Testis (tissue), 3 donors: ENCODE measurements around the gene GPR68. TPM values are rescaled to one million over a fixed set of nuclear protein-coding genes. Genes with fewer than 3 reads are reported as not detected.

Source experiments
- DNase-seq: peaks from one replicate; pipeline ENCODE4 v3.0.0-alpha.2; 2019
- H3K27ac ChIP-seq, 2 donors: fragments of 200-600 bp; sonication (generic); one replicate each; pipeline ENCODE4 v1.5.1; 2019
- H3K27me3 ChIP-seq: fragments of 200-600 bp; sonication (generic); one replicate; pipeline ENCODE4 v1.5.1; 2019
- H3K36me3 ChIP-seq: fragments of 200-600 bp; sonication (generic); one replicate; pipeline ENCODE4 v1.5.1; 2017; ENCODE audit warnings: low read depth; ENCODE audit errors: missing control alignments
- H3K4me1 ChIP-seq: fragments of 200-600 bp; sonication (generic); one replicate; pipeline ENCODE4 v1.5.1; 2019
- H3K4me3 ChIP-seq, 2 donors: fragments of 200-600 bp; sonication (generic); one replicate each; pipeline ENCODE4 v1.5.1; 2017 to 2019
- H3K9me3 ChIP-seq: fragments of 200-600 bp; sonication (generic); one replicate; pipeline ENCODE4 v1.5.1; 2017
- POLR2A ChIP-seq: fragments of 450-650 bp; IDR thresholded peaks from one replicate; pipeline ENCODE4 v1.6.1; 2017; ENCODE audit warnings: antibody characterized with exemption, mild to moderate bottlenecking, moderate library complexity
- WGBS, 2 donors: methylation state at CpG; one replicate each; pipeline ENCODE4 v1.1.5; 2018; 5-methylcytosine and 5-hydroxymethylcytosine counted together
- intact Hi-C: fragments of 100-400 bp; cut with DNase I; formaldehyde crosslinking; loops from one replicate; pipeline ENCODE4 v1.15.1; 2023; ENCODE audit warnings: low total_unique reads
- polyA plus RNA-seq: library from polyadenylated mRNA; stranded (reverse); fragments of 350-450 nt; fragmentation: Illumina TruSeq; extraction: RNeasy Lipid Tissue Mini Kit (QIAGEN cat#74804); gene quantifications from one replicate; pipeline ENCODE4 v1.2.3, GENCODE V29; 2014; ENCODE audit warnings: low read depth, low replicate concordance; ENCODE audit not compliant: insufficient read depth
- total RNA-seq, 2 donors: library from RNA; depleted of rRNA; stranded (reverse); fragments of >200 nt; gene quantifications; one replicate each; pipeline ENCODE4 v1.2.3, GENCODE V29; 2016
- TF ChIP-seq, protein P1 (sequence below), 3 experiments: fragments of 450-650 bp in 2 of 3; fragments of 200-600 bp in 1 of 3; sonication (generic) in 1 of 3; IDR thresholded peaks; one replicate each; pipeline ENCODE4 v1.5.1; 2016 to 2019; ENCODE audit warnings: antibody characterized with exemption in 3 of 3, mild to moderate bottlenecking in 2 of 3, moderate library complexity in 1 of 3

The GPR68 gene
- total and polyA plus RNA-seq, 3 donors from 2014 or later, result 1.1 to 3.8 (median 2.4) TPM

DNA sequence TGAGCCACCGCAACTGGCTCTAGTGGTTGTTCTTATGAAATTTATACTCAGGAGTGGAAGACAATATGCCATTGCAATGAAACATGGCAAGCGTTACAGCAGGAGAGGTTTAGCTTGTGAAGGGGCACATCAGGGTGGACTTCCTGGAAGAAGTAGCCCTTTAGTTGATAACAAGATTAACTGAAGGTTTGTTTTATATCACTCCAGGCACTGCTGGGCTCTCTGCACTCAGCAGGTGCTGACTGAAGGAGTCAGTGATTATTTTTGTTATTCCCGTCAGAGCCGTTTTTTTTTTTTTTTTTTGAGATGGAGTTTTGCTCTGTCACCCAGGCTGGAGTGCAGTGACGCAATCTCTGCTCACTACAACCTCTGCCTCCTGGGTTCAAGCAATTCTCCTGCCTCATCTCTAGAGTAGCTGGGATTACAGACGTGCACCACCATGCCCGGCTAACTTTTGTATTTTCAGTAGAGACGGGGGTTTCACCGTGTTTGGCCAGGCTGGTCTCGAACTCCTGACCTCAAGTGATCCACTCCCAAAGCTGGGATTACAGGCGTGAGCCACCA lies 17.6 kb upstream of the GPR68 start:
- Histone ChIP-seq H3K4me3 (no peak overlapping the region), H3K27ac (no peak overlapping the region), H3K27me3 (no peaks in the 10 kb centered on the region), H3K9me3 (no peaks in the 10 kb centered on the region), H3K36me3 (no peaks in the 10 kb centered on the region), H3K4me1 (peaks cover 21% of the 10 kb centered on the region)
- intact Hi-C loops, result no loop called here
- TF ChIP-seq, protein P1, sequence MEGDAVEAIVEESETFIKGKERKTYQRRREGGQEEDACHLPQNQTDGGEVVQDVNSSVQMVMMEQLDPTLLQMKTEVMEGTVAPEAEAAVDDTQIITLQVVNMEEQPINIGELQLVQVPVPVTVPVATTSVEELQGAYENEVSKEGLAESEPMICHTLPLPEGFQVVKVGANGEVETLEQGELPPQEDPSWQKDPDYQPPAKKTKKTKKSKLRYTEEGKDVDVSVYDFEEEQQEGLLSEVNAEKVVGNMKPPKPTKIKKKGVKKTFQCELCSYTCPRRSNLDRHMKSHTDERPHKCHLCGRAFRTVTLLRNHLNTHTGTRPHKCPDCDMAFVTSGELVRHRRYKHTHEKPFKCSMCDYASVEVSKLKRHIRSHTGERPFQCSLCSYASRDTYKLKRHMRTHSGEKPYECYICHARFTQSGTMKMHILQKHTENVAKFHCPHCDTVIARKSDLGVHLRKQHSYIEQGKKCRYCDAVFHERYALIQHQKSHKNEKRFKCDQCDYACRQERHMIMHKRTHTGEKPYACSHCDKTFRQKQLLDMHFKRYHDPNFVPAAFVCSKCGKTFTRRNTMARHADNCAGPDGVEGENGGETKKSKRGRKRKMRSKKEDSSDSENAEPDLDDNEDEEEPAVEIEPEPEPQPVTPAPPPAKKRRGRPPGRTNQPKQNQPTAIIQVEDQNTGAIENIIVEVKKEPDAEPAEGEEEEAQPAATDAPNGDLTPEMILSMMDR (IDR thresholded peaks at IDR 0.05), result no peak
- no peak for TF ChIP-seq POLR2A
- 92 to 97% methylated on average over 11 of the region's 11 CpGs for WGBS, 2 donors
- DNase-seq, result no peak

DNA sequence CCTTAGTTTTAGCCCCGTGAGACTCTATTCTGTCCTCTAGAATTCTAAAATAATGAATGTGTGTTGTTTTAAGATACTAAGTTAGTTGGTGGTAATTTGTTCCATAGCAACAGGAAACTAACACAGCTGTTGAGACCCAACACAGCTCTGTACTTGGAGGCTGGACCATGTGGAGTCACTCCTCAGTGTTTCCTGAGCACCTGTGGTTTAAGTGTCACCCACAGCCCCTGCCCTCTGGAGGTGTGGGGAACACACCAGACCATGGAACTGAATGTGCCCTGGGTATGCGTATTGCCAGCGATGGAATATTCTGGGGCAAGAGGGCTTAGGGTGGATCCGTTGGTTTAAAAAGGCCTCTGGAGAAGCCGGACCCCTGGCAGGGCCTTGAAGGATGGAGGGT lies 16.6 kb upstream of the GPR68 start:
- TF ChIP-seq, protein P1 (IDR thresholded peaks at IDR 0.05), result no peak
- TF ChIP-seq POLR2A, result no peak
- Histone ChIP-seq H3K27ac (no peak overlapping the region), H3K4me3 (no peak overlapping the region), H3K9me3 (no peaks in the 10 kb centered on the region), H3K36me3 (no peaks in the 10 kb centered on the region), H3K27me3 (no peaks in the 10 kb centered on the region), H3K4me1 (peaks cover 18% of the 10 kb centered on the region)
- 91 to 92% methylated on average over 5 of the region's 5 CpGs for WGBS, 2 donors
- DNase-seq, result no peak
- intact Hi-C loops, result no loop called here

DNA sequence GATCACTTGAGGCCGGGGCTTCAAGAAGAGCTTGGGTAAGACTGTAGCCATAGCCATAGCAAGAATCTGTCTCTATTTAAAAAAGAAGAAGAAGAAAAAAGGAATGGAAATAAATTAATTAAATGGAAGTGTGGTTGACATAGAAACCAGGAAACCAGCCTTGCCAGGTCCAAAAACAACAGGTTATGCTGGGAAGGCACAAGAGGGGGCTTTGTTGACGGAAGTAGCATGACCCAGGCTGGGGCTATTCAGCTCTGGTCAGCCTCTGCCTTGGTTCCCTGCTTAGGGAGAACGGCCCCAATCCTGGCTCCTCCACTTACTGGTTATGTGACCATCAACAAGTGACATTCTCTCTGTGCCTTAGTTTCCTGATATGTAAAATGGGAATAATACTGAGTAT lies 14.4 kb upstream of the GPR68 start:
- no peak for DNase-seq
- Histone ChIP-seq H3K36me3 (no peaks in the 10 kb centered on the region), H3K4me3 (no peak overlapping the region), H3K9me3 (no peaks in the 10 kb centered on the region), H3K4me1 (peaks cover 6% of the 10 kb centered on the region), H3K27ac (no peak overlapping the region), H3K27me3 (no peaks in the 10 kb centered on the region)
- TF ChIP-seq, protein P1 (IDR thresholded peaks at IDR 0.05), result no peak
- no peak for TF ChIP-seq POLR2A
- 89 to 92% methylated on average over 3 of the region's 3 CpGs for WGBS, 2 donors
- intact Hi-C loops, result no loop called here

DNA sequence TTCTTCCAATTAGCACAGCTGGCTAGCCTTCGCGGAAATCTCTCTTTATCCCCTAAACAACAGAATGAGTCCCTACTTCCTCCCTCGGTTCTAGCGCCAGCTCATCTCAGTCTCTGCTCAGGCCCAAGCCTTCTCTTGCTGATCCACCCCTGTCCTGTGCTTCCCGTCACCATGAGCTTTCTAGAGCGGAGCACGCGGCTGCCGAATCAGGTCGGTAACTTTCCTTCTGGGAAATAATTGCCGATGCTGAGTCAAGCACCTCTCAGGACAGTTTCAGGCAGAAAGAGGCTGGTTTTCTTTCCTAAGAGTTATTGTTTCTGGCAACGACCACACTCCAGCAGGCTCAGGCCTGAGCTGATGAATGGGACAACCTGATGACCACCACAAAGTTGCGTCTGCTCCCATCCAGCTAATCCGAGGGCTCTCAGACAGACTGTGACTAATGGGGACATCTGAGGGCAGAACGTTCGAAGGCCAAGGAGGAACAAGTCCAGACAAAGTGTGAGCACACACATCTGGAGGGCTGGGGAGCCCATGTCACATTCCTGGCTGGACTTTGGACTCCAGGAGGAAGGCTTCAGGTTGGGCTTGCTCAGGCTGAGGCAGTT lies 13.6 kb upstream of the GPR68 start:
- DNase-seq, result peak; percentile 60
- 59 to 64% methylated on average over 16 of the region's 16 CpGs for WGBS, 2 donors
- no peaks in the 10 kb centered on the region for H3K9me3 ChIP-seq
- peaks cover 6% of the 10 kb centered on the region for H3K4me1 ChIP-seq
- peak overlapping the region; percentile 39 to 50 for H3K27ac ChIP-seq
- TF ChIP-seq, protein P1 (IDR thresholded peaks at IDR 0.05), result no peak
- no peak for TF ChIP-seq POLR2A
- no peaks in the 10 kb centered on the region for H3K27me3 ChIP-seq
- H3K4me3 ChIP-seq, result no peak overlapping the region
- no peaks in the 10 kb centered on the region for H3K36me3 ChIP-seq
- intact Hi-C loops, result no loop called here
